GM12878 (cell line): ENCODE results near the gene SECTM1. TPM values are rescaled to one million over a fixed set of nuclear protein-coding genes. Genes with fewer than 3 reads are reported as not detected.

Experiments used
- ATAC-seq: fragments of 200-7000 bp; cut with Tn5 transposase; 3 replicates; pipeline ENCODE4 v1.9.1; 2020; ENCODE audit warnings: mild to moderate bottlenecking, moderate library complexity
- BruUV-seq: library from RNA; stranded (reverse); fragments of 400-500 nt; replicated peaks from 2 replicates; lab custom pipeline; 2021; lab: Mats Ljungman, UMichigan
- CTCF ChIA-PET: fragments of 300-600 bp; sonication (Branson Sonifier 250); formaldehyde crosslinking; extraction: SDS; loops from one replicate; lab custom pipeline; 2021; ENCODE audit warnings: inconsistent platforms; lab: Yijun Ruan, JAX
- POLR2A ChIA-PET: fragments of 350-600 bp; formaldehyde crosslinking; extraction: SDS; loops from one replicate; lab custom pipeline; 2021; ENCODE audit warnings: inconsistent platforms; lab: Charles Lee
- RAD21 ChIA-PET: fragments of 300-600 bp; sonication (Branson Sonifier 250); formaldehyde crosslinking; loops from one replicate; lab custom pipeline; 2023; ENCODE audit warnings: antibody characterized with exemption; ENCODE audit not compliant: unreplicated experiment; lab: Charles Lee
- SMC1A ChIA-PET: fragments of 300-600 bp; sonication (Branson Sonifier 250); formaldehyde crosslinking; loops from one replicate; lab custom pipeline; 2023; ENCODE audit not compliant: unreplicated experiment, uncharacterized antibody; lab: Charles Lee
- DNase-seq: peaks from one replicate; pipeline ENCODE4 v3.0.0-alpha.2; 2011; ENCODE audit warnings: low read depth, low spot score
- FAIRE-seq: peaks from 3 replicates; lab custom pipeline; 2011; peaks lifted over from hg19 to GRCh38; lab: Jason Lieb, UNC
- H2AFZ ChIP-seq: 2 replicates; pipeline ENCODE4 v1.6.0; 2011; ENCODE audit warnings: low read depth, low read length, control low read depth; ENCODE audit not compliant: control insufficient read depth
- H3K27ac ChIP-seq: 2 replicates; pipeline ENCODE4 v1.5.1; 2011; ENCODE audit warnings: control low read depth; ENCODE audit not compliant: control insufficient read depth, insufficient read depth
- H3K27me3 ChIP-seq, 2 experiments: replicated peaks in 1 of 2; 2 replicates each; pipeline versions ENCODE4 v1.6.0 to v1.6.1; 2011; ENCODE audit warnings: low read length in 1 of 2; ENCODE audit not compliant: control insufficient read depth in 2 of 2, insufficient read depth in 2 of 2
- H3K36me3 ChIP-seq, 2 experiments: 2 replicates each; pipeline ENCODE4 v1.5.1; 2011; ENCODE audit warnings: low read length in 1 of 2; ENCODE audit not compliant: control insufficient read depth in 2 of 2, insufficient read depth in 2 of 2
- H3K4me1 ChIP-seq: 2 replicates; pipeline ENCODE4 v1.6.1; 2011; ENCODE audit warnings: mild to moderate bottlenecking, low read length, moderate library complexity, mixed read lengths; ENCODE audit not compliant: control insufficient read depth, insufficient read depth
- H3K4me2 ChIP-seq: 2 replicates; pipeline ENCODE4 v1.6.0; 2011; ENCODE audit warnings: control low read depth; ENCODE audit not compliant: control insufficient read depth, insufficient read depth
- H3K4me3 ChIP-seq: fragments of 200-600 bp; sonication (generic); 2 replicates; pipeline ENCODE4 v1.5.1; 2016
- H3K79me2 ChIP-seq: 2 replicates; pipeline ENCODE4 v1.6.0; 2011; ENCODE audit warnings: low read length; ENCODE audit not compliant: control insufficient read depth, insufficient read depth
- H3K9ac ChIP-seq: 2 replicates; pipeline ENCODE4 v1.8.0; 2011; ENCODE audit warnings: low read length, control low read depth, mixed read lengths; ENCODE audit not compliant: control insufficient read depth, insufficient read depth
- H3K9me3 ChIP-seq: replicated peaks from 3 replicates; pipeline ENCODE4 v1.5.1; 2011; ENCODE audit warnings: mild to moderate bottlenecking, low read length; ENCODE audit not compliant: control insufficient read depth, insufficient read depth
- H4K20me1 ChIP-seq: 2 replicates; pipeline ENCODE4 v1.6.0; 2011; ENCODE audit not compliant: control insufficient read depth, insufficient read depth
- CEBPB ChIP-seq, 2 experiments: fragments of 150-350 bp in 1 of 2; IDR thresholded peaks; 2 replicates each; pipeline ENCODE4 v1.6.1; 2012 to 2014; ENCODE audit warnings: low read depth in 2 of 2, low read length in 2 of 2, borderline replicate concordance in 1 of 2, inconsistent platforms in 1 of 2
- CHD4 ChIP-seq: fragments of 200-600 bp; sonication (generic); IDR thresholded peaks from 2 replicates; pipeline ENCODE4 v1.6.1; 2016; ENCODE audit warnings: mild to moderate bottlenecking
- IKZF1 ChIP-seq: fragments of 450-650 bp; conservative IDR thresholded peaks from 2 replicates; pipeline ENCODE4 v1.6.1; 2017; ENCODE audit warnings: antibody characterized with exemption, mild to moderate bottlenecking
- IKZF2 ChIP-seq, 2 experiments: fragments of 450-650 bp; IDR thresholded peaks; 2 replicates each; pipeline ENCODE4 v1.6.1; 2017; ENCODE audit warnings: mild to moderate bottlenecking in 2 of 2, moderate library complexity in 2 of 2
- JUNB ChIP-seq: IDR thresholded peaks from 2 replicates; pipeline ENCODE4 v1.6.1; 2016; ENCODE audit warnings: antibody characterized with exemption, mild to moderate bottlenecking
- KLF5 ChIP-seq: fragments of 450-650 bp; IDR thresholded peaks from 2 replicates; pipeline ENCODE4 v1.6.1; 2014; ENCODE audit warnings: mild to moderate bottlenecking; ENCODE audit not compliant: partially characterized antibody
- NR2C2 ChIP-seq: IDR thresholded peaks from 2 replicates; pipeline ENCODE4 v1.6.1; 2011; ENCODE audit warnings: borderline replicate concordance, low read depth; ENCODE audit not compliant: control insufficient read depth, insufficient read length
- RBBP5 ChIP-seq: fragments of 200-600 bp; sonication (generic); conservative IDR thresholded peaks from 2 replicates; pipeline ENCODE4 v1.6.1; 2016
- RELA ChIP-seq: fragments of 450-650 bp; IDR thresholded peaks from 2 replicates; pipeline ENCODE4 v1.8.0; 2014; ENCODE audit warnings: borderline replicate concordance; ENCODE audit not compliant: partially characterized antibody
- SMAD5 ChIP-seq: IDR thresholded peaks from 2 replicates; pipeline ENCODE4 v1.6.1; 2016; ENCODE audit warnings: antibody characterized with exemption, low read depth
- TAF1 ChIP-seq: IDR thresholded peaks from 2 replicates; pipeline ENCODE4 v1.6.1; 2011; ENCODE audit warnings: mild to moderate bottlenecking, low read depth, low read length, borderline replicate concordance
- ZNF274 ChIP-seq: IDR thresholded peaks from one replicate; pipeline ENCODE4 v1.8.0; 2011; ENCODE audit not compliant: insufficient read length, insufficient read depth
- ZNF384 ChIP-seq: IDR thresholded peaks from 2 replicates; pipeline ENCODE4 v1.6.1; 2012; ENCODE audit warnings: low read depth, mild to moderate bottlenecking, low read length, improper control_type of control experiment, borderline replicate concordance
- ZSCAN29 ChIP-seq: fragments of 450-650 bp; IDR thresholded peaks from 2 replicates; pipeline ENCODE4 v1.6.1; 2017; ENCODE audit warnings: mild to moderate bottlenecking, moderate library complexity
- WGBS: methylation state at CpG from one replicate; pipeline ENCODE4 v1.1.6; 2016; ENCODE audit warnings: low lambda C conversion rate; ENCODE audit not compliant: insufficient replicate concordance, insufficient coverage; ENCODE audit errors: missing lambda C conversion rate; 5-methylcytosine and 5-hydroxymethylcytosine counted together
- in situ Hi-C: fragments of 300-500 bp; cut with MboI; formaldehyde crosslinking; loops from 9 replicates; pipeline ENCODE4 v1.14.3; 2018; ENCODE audit warnings: mixed read lengths
- intact Hi-C: fragments of 100-400 bp; cut with micrococcal nuclease; formaldehyde crosslinking; loops from one replicate; pipeline ENCODE4 v1.14.2; 2022; ENCODE audit not compliant: unreplicated experiment
- polyA plus RNA-seq, 11 experiments: library from polyadenylated mRNA; depleted of rRNA in 4 of 11; unstranded in 6 of 11; stranded (reverse) in 5 of 11; fragments of >200 nt; fragmentation: Nextera tagmentation in 4 of 11; fragmentation: Illumina TruSeq in 1 of 11; extraction: Ambion mirVana in 4 of 11; extraction: Trizol in 1 of 11; gene quantifications; 1 replicate in 1 of 11; 2 replicates in 10 of 11; pipeline versions ENCODE4 v1.2.1 to v1.2.3, GENCODE V29; 2011 to 2016; ENCODE audit warnings: inconsistent platforms in 2 of 11, missing spikeins in 2 of 11, low read depth in 1 of 11
- total RNA-seq, 4 experiments: library from RNA; depleted of rRNA in 3 of 4; stranded (reverse); fragments of >200 nt in 3 of 4; fragmentation: Illumina TruSeq in 1 of 4; extraction: Trizol in 1 of 4; gene quantifications; 2 replicates each; pipeline versions ENCODE4 v1.2.1 to v1.2.3, GENCODE V29; 2013 to 2021
- TF ChIP-seq, protein P1 (sequence below): fragments of 450-650 bp; IDR thresholded peaks from 2 replicates; pipeline ENCODE4 v1.6.1; 2018; ENCODE audit warnings: mild to moderate bottlenecking, low read depth, moderate library complexity; ENCODE audit not compliant: partially characterized antibody
- TF ChIP-seq, protein P2 (sequence below): fragments of 450-650 bp; IDR thresholded peaks from 2 replicates; pipeline ENCODE4 v1.6.1; 2017; ENCODE audit warnings: mild to moderate bottlenecking
- TF ChIP-seq, protein P3 (sequence below): IDR thresholded peaks from 2 replicates; pipeline ENCODE4 v1.6.1; 2011; ENCODE audit warnings: low read depth, mild to moderate bottlenecking, low read length, moderate library complexity, borderline replicate concordance; ENCODE audit errors: extremely low read depth

SECTM1 gene
- total and polyA plus RNA-seq, 10 of the 15 experiments (the other 5 are each of a cell fraction or from before 2014, with no cell fraction given), result 0.10 to 0.13 (median 0.12) TPM; not detected in 7

DNA sequence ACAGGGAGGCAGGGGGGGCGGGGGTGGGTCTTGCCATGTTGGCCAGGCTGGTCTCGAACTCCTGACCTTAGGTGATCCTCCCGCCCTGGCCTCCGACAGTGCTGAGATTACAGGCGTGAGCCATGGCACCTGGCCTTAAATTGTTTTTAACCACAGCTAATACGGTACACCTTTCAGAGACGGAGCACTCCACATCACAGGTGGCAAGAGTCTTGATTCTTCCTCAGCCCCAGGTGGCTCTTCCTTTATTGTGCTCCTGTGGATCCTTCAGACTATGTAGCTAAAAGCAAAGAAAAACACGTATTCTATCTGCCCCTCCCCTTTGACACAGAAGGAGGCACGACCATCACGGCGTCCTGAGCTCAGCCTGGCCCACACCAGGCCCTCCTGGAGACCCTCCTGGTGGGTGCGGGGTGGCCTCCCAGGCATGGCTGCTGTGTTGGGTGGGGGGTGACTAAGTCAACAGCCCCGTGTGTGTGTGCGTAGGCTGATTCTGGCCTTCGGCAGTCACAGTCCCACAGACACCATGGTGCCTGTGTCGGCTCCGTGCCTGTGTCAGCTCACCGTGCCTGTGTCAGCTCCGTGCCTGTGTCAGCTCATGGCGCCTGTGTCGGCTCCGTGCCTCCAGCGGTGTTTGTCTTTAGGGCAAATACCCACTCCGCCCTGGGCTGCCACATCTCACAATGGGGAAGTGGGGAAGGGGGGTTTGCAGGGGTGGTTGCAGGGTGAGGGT is 10.8 kb upstream of the SECTM1 start:
- FAIRE-seq, result no peak
- no TSS peak for BruUV-seq
- H3K27me3 ChIP-seq, result no peaks in the 10 kb centered on the region
- H3K4me2 ChIP-seq, result no peak overlapping the region
- no peaks in the 10 kb centered on the region for H3K36me3 ChIP-seq
- ChIA-PET RAD21 (interaction anchor here (0.7 to 1.0 kb wide), 3 partner anchors 12 to 260 kb away, joined by 3 read pairs; no protein-coding TSS in a partner anchor), POLR2A (interaction anchor here (0.7 to 1.2 kb wide), 2 partner anchors 11 to 22 kb away, joined by 3 read pairs; partner anchors contain the start of gene SECTM1), CTCF (interaction anchor here (0.7 to 2.1 kb wide), 4 partner anchors 8 to 189 kb away, joined by 3 to 8 read pairs (median 4); no protein-coding TSS in a partner anchor), SMC1A (interaction anchor here (1.2 kb wide), 1 partner anchor 138 kb away, joined by 4 read pairs; no protein-coding TSS in a partner anchor)
- WGBS, result 47% methylated on average over 23 of the region's 24 CpGs
- intact Hi-C loops (no loop called here), in situ Hi-C loops (no loop called here)
- no peaks in the 10 kb centered on the region for H3K4me1 ChIP-seq
- H3K9me3 ChIP-seq, result no peaks in the 10 kb centered on the region
- H3K4me3 ChIP-seq, result no peak overlapping the region
- no peaks in the 10 kb centered on the region for H3K79me2 ChIP-seq
- no peak overlapping the region for H3K27ac ChIP-seq
- no peak overlapping the region for H2AFZ ChIP-seq
- ATAC-seq, result no peak
- no peaks in the 10 kb centered on the region for H4K20me1 ChIP-seq
- DNase-seq, result no peak
- no peak overlapping the region for H3K9ac ChIP-seq
- TF ChIP-seq RELA, result no peak
- TF ChIP-seq ZNF384, result no peak
- TF ChIP-seq, protein P1, sequence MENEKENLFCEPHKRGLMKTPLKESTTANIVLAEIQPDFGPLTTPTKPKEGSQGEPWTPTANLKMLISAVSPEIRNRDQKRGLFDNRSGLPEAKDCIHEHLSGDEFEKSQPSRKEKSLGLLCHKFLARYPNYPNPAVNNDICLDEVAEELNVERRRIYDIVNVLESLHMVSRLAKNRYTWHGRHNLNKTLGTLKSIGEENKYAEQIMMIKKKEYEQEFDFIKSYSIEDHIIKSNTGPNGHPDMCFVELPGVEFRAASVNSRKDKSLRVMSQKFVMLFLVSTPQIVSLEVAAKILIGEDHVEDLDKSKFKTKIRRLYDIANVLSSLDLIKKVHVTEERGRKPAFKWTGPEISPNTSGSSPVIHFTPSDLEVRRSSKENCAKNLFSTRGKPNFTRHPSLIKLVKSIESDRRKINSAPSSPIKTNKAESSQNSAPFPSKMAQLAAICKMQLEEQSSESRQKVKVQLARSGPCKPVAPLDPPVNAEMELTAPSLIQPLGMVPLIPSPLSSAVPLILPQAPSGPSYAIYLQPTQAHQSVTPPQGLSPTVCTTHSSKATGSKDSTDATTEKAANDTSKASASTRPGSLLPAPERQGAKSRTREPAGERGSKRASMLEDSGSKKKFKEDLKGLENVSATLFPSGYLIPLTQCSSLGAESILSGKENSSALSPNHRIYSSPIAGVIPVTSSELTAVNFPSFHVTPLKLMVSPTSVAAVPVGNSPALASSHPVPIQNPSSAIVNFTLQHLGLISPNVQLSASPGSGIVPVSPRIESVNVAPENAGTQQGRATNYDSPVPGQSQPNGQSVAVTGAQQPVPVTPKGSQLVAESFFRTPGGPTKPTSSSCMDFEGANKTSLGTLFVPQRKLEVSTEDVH, result no peak
- TF ChIP-seq CEBPB (IDR thresholded peaks at IDR 0.05; ENCODE audit: borderline replicate concordance in 1 of 2, low read depth in 2 of 2, low read length in 2 of 2), result no peak
- TF ChIP-seq, protein P2, sequence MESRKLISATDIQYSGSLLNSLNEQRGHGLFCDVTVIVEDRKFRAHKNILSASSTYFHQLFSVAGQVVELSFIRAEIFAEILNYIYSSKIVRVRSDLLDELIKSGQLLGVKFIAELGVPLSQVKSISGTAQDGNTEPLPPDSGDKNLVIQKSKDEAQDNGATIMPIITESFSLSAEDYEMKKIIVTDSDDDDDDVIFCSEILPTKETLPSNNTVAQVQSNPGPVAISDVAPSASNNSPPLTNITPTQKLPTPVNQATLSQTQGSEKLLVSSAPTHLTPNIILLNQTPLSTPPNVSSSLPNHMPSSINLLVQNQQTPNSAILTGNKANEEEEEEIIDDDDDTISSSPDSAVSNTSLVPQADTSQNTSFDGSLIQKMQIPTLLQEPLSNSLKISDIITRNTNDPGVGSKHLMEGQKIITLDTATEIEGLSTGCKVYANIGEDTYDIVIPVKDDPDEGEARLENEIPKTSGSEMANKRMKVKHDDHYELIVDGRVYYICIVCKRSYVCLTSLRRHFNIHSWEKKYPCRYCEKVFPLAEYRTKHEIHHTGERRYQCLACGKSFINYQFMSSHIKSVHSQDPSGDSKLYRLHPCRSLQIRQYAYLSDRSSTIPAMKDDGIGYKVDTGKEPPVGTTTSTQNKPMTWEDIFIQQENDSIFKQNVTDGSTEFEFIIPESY, result no peak
- TF ChIP-seq SMAD5, result no peak
- TF ChIP-seq CHD4, result no peak
- no peak for TF ChIP-seq RBBP5
- no peak for TF ChIP-seq IKZF1
- TF ChIP-seq TAF1, result no peak
- no peak for TF ChIP-seq IKZF2 (IDR thresholded peaks at IDR 0.05)
- TF ChIP-seq ZSCAN29, result no peak
- TF ChIP-seq JUNB, result no peak
- no peak for TF ChIP-seq KLF5
- no peak for TF ChIP-seq NR2C2
- no peak for TF ChIP-seq ZNF274
- TF ChIP-seq, protein P3, sequence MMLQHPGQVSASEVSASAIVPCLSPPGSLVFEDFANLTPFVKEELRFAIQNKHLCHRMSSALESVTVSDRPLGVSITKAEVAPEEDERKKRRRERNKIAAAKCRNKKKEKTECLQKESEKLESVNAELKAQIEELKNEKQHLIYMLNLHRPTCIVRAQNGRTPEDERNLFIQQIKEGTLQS, result no peak
